GM12864 (cell line): ENCODE data around the gene ISM2.
A peak's percentile ranks its signal among the peaks of the same experiment; 100 is the strongest.

ENCODE experiments used
- DNase-seq: peaks from one replicate; pipeline ENCODE4 v3.0.0-alpha.2; 2011; ENCODE audit warnings: low read depth
- H3K4me3 ChIP-seq: 2 replicates; pipeline ENCODE4 v1.5.1; 2011; ENCODE audit warnings: mild to moderate bottlenecking, low read depth, low read length, control low read depth
- TF ChIP-seq, protein P1 (sequence below): IDR thresholded peaks from 2 replicates; pipeline ENCODE4 v1.5.1; 2011; ENCODE audit warnings: low read depth, mild to moderate bottlenecking, moderate library complexity, low read length, control low read depth, inconsistent platforms; ENCODE audit errors: missing control alignments

The ISM2 gene

GRCh38 chr14:77508249-77508648 lies 9.6 kb upstream of the ISM2 start:
- no peak for DNase-seq
- no peak overlapping the region for H3K4me3 ChIP-seq
- TF ChIP-seq, protein P1, sequence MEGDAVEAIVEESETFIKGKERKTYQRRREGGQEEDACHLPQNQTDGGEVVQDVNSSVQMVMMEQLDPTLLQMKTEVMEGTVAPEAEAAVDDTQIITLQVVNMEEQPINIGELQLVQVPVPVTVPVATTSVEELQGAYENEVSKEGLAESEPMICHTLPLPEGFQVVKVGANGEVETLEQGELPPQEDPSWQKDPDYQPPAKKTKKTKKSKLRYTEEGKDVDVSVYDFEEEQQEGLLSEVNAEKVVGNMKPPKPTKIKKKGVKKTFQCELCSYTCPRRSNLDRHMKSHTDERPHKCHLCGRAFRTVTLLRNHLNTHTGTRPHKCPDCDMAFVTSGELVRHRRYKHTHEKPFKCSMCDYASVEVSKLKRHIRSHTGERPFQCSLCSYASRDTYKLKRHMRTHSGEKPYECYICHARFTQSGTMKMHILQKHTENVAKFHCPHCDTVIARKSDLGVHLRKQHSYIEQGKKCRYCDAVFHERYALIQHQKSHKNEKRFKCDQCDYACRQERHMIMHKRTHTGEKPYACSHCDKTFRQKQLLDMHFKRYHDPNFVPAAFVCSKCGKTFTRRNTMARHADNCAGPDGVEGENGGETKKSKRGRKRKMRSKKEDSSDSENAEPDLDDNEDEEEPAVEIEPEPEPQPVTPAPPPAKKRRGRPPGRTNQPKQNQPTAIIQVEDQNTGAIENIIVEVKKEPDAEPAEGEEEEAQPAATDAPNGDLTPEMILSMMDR = no peak

DNA sequence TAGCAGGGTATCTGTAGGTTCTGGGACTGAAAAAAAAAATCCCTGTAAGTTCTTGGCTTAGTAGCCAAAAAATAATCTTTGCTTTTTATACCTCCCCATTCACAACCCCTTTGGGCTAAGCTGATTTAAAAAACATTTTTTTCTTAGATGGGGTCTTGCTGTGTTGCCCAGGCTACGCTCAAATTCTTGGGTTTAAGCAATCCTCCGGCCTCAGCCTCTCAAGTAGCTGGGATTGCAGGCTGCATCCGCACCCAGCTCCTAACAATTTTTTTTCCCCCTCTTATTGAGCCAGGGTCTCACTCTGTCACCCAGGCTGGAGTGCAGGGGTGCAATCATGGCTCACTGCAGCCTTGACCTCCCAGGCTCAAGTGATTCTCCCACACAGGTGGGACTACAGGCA lies 9.1 kb upstream of the ISM2 start:
- no peak for DNase-seq
- H3K4me3 ChIP-seq = no peak overlapping the region
- TF ChIP-seq, protein P1 = no peak

GRCh38 chr14:77505031-77505430 lies 6.4 kb upstream of the ISM2 start:
- no peak overlapping the region for H3K4me3 ChIP-seq
- no peak for DNase-seq
- TF ChIP-seq, protein P1 = no peak

DNA sequence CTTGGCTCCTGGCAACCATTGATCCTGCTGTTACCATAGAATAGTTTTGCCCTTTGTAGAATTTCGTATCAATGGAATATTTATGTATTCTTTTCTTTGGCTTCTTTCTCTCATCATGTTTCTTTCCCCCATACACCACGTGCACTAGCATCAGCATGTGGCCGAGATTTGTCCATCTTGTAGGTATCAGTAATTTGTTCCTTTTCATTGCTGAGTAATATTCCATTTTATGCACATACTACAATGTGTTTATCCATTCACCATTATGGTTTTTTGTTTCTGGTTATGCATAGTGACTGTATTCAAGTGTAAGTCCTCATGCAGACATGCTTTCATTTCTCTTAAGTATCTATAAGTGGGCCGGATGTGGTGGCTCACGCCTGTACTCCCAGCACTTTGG lies 4.5 kb upstream of the ISM2 start:
- DNase-seq = no peak
- H3K4me3 ChIP-seq = no peak overlapping the region

GRCh38 chr14:77502109-77502782 lies 3.6 kb upstream of the ISM2 start:
- DNase-seq = no peak
- TF ChIP-seq, protein P1 = no peak

More for the DNA sequence above, 4.5 kb upstream of the ISM2 start:
- TF ChIP-seq, protein P1 = no peak

DNA sequence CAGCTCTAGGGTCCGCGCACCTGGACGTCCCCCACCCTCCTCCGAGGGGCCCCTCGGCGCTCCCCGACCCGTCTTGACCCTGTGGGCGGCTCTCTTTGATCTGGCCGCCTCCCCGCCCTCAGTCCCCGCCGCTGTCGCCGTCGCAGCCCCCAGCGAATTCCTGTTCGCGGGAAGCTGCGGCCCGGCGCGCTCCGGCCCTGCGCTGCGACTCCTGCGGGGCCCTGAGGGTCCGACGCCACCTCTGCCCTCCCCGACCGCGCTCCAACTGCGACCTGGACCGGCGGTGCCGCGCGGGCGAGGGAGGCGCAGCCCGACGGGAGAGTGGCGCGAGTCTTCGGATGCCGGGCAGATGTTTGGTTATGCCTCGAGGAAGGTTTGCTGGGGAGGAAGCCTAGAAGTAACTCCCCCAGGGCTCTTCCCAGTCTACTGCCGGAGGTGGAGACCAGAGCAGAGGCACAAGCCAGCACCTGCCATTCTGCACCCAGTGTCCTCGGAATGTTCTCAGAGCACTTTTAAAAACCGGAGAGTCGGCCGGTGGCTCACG lies 440 bp upstream of the ISM2 start:
- DNase-seq = no peak
- TF ChIP-seq, protein P1 = no peak
- peak overlapping the region; percentile 59 for H3K4me3 ChIP-seq

More at GRCh38 chr14:77502109-77502782, 3.6 kb upstream of the ISM2 start:
- H3K4me3 ChIP-seq = no peak overlapping the region

DNA sequence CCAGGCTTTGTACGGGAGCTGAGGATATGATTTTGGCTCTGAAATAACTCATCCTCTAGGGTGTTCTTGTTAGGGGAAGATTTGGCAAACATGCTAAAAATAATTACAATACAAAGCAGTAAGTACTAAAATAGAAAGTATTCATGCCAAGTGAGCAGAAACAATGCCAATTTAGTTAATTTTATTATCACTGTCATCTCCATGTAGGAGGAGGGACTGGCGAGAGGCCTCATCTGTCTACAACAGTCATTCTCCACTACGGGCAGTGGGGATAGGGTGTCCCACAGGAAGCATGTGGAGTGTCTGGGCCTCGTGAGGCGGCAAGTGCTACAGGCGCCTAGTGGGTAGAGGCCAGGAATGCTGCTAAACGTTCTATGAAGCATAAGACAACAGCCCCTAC lies 3.3 kb downstream of the ISM2 start:
- no peak overlapping the region for H3K4me3 ChIP-seq
- TF ChIP-seq, protein P1 = no peak
- no peak for DNase-seq
